HG03520 (cell line): ENCODE data around the gene OARD1.
A peak's percentile ranks its signal among the peaks of the same experiment; 100 is the strongest.

ENCODE experiments used
- ATAC-seq: cut with Tn5 transposase; IDR thresholded peaks from one replicate; pipeline ENCODE4 v1.9.1; 2021; ENCODE audit warnings: mild to moderate bottlenecking, moderate library complexity; ENCODE audit not compliant: unreplicated experiment

The OARD1 gene

DNA sequence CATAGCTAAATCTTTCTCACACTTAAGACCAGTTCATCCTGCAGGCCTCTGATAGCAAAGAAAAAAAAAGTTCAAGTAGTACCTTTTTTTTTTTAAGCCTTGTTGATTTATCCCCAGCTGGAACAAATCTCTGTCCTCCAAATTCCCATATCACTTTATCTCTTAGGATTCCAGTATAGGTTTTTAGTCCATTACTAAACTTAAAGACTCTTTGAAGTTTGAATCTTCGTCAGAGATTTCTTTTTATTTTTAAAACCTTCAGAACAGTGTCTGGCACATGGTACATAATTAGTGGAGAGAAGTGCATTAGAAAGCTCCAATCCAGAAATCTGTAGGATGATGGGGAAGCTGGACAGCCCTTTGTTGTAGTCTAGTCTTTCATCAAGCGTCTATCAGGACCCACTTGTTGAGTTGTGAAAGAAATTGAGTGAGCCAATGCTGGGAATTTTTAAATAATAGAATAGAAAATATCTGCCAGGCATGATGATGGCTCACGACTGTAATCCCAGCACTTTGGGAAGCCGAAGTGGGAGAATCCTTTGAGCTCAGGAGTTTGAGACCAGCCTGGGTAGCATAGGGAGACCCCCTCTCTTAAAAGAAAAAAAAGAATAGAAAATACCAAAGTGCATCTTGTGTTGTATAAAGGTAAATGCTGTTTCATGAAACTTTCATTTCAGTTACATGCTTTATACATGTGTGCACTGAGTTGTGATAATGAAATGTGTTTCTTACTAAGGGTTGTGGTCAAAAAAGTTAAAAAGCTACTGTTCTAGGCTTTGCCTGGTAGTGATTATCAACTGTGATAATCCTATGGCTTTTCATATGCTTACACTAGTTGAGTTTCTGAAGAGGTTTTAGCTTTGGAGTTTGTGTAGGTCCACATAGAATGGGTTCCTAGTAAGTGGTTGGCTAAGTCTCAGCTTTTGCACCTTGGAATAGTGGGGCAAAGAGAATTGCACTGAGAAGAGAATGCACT, 3.8 kb upstream of the OARD1 start:
- no peak for ATAC-seq

DNA sequence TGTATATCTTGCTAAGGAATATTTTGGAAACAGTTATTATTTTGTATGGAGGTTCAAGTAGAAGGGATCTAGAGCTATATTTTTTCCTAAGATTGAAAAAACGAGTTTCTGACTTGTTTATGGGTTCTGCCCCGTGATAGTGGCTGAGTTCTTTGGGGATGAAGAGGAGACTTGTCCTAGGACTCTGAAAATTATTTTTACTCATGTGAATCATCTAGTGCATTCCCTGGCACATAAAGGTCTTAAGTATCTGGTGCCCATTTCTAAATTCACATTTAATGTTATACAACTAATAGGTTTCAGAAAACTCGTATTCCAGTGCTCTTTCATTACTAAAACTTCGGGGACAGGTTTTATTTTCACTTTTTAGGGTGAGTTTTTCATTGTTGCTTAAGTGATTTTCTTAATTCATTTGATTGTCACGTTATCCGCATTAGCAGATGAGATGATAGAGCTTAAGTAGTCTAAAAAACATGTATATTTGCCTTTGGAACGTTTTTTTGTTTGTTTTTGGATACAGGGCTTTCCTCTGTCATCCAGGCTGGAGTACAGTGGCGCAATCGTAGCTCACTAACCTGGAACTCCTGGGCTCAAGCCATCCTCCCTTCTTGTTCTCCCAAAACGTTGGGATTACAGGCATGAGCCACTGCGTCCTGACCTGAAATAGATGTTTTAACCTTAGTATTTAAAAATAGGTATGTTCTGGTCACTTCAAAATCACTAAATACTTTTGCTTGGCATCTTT, 2.7 kb upstream of the OARD1 start:
- no peak for ATAC-seq

DNA sequence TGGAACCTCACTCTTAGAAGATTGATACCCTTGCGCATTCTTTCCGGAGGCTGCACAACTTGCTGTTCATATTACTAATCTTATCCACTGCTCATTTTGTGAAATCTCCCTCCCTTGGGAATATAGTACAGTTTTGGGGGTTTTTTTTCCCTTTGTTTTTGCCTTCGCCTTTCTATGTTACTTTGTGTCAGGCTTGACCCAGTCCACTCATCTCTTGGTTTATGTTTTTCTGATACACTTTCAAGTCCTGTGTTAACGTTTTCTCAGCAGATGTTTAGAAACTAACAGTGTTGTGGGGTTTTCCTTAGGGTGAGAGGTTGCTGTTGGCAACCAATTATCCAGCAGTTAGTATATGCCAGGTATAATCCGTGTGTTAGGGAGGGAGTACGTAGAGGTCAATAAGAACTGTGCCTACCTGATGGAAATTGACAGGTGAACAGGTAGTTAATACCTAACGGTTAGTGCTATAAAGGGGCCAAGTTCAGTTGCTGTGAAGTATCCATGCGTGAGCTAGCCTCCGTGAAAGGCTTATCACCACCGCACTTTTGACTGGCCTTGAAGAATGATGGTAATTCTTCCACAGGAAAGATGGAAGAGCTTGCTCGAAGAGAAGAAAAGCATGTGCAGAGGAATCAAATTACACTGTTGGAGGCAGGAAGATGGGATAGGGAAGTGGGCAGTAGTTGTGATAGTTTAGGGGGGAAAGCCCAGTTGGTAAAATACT, 2.0 kb upstream of the OARD1 start:
- ATAC-seq = no peak

DNA sequence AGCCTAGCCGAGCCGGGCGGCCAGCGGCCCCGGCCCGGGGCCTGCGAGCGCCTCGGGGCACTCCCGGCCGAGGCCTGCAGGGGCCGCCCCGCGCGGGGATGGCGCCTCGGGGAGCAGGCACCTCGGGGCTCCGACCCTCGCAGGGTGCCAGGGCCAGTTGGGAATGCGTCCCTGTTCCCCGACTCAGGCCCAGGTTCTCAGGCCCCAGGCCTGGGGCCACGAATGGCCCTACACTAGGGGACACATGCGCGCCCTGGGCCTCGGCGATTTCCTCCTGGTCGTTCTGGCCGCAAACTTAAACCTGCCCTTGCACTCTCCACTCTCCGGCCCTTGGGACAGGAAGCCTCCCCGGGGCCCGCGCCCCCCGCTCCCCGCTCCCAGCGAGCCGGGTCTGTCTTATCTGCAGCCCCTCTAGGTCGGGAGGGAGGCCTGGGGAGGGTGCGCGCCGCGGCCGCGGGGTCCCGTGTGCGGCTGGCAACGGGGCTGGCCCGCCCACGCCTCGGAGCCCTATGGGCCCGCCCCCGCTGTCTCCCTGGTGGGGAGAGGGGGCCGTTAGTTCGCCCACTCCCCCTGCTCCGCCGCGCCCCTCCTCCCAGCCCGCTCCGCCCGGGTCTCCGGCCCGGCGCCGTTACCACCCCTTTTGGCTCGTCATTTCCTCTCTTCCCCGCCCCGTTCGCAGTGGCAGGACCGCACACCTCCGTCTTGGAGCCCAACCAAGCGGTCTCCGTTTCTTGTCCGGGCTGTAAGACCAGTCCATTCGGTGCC, 1.2 kb upstream of the OARD1 start:
- ATAC-seq = peak; percentile 27

DNA sequence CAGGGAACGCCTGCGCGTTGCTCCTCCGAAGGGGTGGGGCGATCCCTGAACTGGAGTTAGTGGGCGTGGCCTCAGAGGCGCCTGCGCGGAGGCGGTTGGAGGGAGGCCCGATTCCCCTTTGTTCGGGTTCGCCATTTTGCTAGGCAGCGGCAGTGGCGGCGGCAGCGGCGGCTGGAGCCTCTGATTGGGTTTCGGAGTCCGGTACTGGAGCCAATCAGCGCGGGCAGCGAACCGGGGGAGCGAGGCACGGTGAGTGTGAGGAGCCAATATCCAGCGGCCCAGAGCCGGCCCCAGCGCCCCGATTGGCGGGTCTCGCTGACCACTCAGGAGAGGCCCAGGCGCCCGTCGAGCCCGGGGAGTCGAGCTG, 663 bp upstream of the OARD1 start, which contains the start of gene NFYA:
Gene NFYA (plus strand): TSS at position 139 of the 367 bp plus-strand sequence. CDS start 6,116 bp downstream, outside the sequence.
- peak; percentile 51 for ATAC-seq

DNA sequence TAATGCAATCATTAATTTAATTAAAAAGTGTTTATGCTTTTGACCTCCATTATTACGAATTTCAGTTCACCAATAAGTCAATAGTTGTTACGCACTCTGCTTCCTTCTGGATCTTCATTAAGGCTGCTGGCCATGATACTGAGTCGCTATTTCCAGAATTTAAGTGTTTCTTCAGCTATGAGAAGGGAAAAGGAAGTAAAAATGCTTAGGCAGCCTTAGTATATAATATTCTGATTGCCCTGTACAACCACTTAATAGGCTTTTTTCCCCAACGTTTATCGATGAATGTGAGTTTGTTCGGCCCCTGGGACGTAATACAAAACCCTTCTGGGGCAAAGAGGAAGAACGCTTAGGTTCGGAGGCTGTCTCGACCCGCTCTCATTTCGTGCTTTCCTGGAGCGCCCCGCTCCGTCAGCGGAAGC, 644 bp downstream of the OARD1 start:
- peak; percentile 11 for ATAC-seq

DNA sequence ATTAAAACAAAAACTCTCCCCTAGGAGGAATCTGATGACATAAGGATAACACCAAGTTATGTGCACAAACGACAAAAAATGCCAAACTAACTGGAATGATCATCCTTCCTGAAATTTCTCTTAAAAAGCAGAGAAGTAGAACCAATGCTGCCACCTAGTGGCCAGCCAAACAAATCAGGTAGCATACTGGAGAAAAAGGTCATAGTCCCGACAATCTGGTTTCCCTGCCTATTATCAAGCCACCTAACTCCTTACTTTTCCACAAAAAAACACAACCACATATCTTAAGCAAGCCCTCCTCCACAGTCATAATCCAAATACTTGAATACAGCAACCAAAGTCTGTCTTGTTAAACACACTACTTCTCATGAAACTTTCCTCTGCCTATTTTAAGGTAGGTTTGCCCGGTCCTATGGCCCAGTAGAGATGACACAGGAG, 5.3 kb downstream of the OARD1 start:
- no peak for ATAC-seq

DNA sequence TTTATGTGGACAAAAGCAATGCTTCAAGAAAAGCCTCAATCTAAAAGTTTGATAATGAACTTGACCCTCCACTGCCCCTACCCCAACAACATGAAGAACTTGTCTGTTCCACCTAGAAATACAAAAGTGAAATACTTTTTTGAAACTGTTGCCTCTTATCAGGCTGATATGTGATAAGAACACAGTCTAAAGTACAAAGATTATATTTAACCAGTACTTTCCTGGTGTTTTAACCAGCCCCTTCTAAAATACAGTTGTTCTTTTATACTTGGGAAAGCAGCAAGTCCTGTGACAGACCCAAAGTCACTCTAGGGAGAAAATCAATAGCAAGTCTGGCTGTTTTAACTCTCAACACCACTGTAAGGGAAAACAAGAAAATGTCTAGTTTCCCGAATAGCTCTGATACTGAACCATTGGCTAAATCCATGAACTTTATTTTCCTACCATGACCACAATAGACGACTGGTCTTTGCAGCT, 6.6 kb downstream of the OARD1 start:
- no peak for ATAC-seq

DNA sequence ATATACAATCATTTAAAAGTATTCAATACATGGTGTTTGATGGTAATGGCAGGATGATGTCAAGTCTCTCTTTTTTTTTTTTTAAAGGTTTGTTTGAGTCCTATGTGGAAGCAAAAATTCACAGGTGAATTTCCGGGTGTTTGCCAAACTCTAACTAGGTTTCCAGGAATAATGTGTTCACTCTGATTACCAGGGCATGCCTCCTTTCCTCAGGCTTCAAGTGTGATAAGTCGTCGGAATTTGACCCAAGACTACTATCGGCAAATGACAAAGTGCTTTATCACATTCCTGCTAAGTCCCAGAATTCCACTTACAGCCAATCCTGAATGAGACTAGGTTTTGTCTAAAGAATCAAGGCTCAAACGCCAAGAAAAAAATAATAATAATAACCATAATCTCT, 7.3 kb downstream of the OARD1 start:
- no peak for ATAC-seq

DNA sequence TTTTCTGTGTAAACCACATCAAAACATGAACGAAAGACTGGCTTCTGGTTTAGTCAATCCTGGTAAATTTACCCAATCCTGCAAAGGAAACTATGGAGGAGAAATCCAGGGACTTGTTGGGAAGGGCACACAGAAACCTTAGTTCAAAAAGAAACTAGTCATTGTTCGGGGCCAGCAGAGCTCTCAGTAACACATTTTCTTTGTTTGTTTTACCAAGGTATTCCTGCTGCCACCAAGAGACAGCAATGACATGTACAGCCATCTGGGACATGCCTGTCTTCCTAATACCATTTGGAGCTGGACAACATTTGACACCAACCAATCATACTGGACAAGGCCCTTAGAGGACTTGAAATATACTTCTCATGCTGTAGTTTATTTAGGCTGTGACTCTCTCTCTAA, 8.3 kb downstream of the OARD1 start:
- no peak for ATAC-seq

DNA sequence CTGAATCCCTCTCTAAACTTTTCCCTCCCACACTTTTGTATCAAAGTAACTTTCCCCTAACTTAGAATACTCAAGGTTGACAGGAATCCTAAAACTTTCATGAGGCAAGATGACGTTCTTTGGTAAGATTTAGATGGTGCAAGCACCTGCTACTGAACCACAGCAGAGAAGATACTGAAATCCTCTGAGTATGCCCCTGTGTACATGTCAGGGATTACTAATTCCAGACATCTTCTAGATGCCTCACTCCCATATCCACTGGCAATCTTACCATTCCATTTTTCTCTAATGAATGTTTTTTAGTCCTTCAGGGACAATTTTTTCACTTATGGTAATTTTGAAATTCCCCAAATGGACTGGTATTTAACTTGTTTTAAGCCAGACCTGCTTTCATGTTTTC, 10.1 kb downstream of the OARD1 start:
- no peak for ATAC-seq

DNA sequence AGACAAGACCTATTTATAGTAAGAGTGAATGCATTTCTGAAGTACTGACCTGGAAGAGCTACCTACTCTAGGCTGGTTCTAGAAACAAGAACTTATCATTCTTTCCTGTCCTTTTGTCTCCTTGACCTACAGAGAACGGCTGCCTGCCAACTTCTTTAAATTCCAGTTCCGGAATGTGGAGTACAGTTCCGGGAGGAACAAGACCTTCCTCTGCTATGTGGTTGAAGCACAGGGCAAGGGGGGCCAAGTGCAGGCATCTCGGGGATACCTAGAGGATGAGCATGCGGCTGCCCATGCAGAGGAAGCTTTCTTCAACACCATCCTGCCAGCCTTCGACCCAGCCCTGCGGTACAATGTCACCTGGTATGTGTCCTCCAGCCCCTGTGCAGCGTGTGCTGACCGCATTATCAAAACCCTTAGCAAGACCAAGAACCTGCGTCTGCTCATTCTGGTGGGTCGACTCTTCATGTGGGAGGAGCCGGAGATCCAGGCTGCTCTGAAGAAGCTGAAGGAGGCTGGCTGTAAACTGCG, 10.9 kb downstream of the OARD1 start:
- no peak for ATAC-seq

DNA sequence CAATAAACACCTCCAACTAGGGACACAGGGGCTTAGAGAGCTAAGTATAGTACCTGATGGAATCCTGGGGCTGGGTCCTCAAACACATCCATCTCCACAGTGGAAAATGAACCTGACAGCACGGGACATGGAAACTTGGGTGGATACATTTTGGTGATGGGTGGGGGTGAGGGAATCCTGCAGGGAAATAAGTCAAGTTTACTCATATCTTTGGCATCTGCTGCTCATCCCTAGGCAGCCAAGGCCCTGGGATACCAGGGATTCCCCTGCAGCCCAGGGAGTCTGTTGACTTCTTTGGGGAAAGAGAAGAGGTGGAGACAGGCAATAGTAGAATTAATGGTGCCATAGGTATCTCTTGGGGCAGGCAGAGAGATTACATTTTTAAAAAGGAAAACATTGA, 12.6 kb downstream of the OARD1 start:
- no peak for ATAC-seq

DNA sequence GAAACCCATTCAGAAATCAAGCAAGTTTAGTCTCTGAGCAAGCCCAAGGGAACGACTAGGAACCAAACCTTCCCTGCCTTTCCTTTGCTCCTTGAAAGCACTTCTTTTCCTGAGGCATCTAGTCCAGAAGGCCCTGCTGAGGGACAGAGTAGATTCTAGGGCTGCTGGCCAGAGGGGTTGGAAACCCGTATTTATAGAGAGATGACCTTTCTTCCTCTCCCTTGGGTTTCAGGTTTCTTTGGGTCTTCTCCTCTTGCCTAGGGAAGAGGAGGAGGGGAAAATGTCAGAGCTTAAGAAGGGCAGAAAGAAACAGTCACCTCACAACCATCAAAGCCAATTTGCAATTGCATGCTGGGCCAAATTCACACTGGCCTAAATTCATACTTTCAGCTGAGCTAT, 13.4 kb downstream of the OARD1 start:
- ATAC-seq = no peak

DNA sequence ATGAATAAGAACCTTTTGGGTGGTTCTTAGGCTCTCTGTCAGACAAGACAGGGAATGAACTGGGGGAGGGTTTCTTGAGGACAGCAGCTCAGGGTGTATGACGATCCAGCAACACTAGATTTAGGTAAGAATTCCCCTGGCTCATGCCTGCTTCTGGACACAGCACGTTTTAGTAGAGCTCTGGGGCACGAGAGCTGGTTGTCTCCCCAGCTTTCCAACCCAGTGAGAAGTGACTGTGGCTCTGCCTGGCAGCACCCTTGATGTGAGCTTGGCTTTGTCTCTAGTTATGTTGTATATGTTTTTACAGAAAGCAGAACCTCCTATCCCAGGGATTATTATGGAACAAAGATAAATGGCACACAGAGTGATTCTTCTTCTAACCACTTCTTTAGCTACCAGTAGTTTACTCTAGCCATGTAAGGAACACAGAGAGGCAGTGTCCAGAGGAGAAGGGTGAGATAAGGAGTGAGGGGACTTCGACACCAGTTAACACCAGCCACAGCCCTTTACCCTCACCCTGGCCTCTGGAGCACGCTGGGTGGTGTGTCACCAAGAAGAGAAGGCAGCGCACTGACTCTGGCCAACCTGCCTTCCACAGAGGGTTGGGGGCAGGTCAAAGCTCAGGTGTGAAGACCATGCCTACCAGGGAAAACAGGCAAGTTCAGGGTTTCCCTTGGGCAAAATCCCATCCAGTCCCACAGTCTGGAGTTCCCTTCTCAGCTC, 15.2 kb downstream of the OARD1 start:
- no peak for ATAC-seq

DNA sequence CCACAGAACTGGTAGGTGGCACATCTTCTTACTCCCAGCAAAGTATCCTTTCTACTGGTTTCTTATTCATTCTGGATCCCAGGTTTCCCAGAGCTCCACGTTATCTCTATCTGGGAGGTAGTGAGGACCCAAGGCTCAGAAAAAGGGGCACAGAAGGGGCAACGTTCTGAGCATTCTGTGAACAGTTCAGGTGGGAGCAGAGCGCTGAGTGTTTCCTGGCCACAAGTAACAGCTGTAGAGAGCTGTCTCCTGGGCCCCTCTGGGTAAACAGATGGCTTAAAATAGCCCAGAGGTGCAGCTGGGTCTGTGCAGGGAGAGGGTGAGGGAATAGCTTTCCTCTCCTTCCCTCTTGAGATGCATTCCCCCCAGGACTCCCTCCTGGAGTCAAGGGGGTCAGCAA, 17.0 kb downstream of the OARD1 start:
- ATAC-seq = no peak

DNA sequence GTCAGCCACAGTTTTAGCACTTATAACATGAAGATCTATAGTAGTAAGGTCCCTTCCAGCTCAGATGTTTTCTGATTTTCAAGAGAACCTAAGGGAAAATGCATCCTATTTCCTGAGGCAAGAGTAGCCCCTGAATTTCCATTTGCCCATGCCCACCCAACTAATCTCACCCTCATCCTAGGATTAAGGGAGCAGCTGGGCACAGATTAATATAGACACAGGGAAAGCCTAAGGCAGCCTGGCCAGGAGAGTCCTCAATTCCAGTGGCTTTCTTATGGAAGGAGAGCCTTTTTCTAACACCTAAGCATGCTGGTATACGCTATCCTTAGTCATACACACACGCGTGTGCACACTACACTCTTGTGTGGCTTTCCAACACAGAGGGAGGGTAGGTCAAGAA, 17.6 kb downstream of the OARD1 start:
- no peak for ATAC-seq

DNA sequence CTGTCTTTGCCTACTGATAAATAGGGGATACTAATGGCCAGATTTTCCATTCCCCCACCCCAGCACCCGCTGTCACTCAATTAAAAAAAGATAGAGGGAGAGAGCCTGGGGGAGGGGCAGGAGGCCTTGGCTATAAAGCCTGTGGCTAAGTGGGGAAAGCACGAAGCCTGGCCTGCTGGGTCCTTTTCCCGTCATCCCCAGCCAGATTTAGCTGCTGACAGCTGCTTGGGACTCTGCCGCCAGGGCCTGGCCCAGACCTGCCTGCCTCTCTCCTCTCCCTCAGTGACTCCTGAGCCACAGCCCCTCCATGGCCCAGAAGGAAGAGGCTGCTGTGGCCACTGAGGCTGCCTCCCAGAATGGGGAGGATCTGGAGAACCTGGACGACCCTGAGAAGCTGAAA, 19.1 kb downstream of the OARD1 start, which contains the start of gene APOBEC2:
Gene APOBEC2 (plus strand): TSS at position 162 of the 400 bp plus-strand sequence. CDS start 146 bp downstream, at position 308.
- ATAC-seq = no peak

DNA sequence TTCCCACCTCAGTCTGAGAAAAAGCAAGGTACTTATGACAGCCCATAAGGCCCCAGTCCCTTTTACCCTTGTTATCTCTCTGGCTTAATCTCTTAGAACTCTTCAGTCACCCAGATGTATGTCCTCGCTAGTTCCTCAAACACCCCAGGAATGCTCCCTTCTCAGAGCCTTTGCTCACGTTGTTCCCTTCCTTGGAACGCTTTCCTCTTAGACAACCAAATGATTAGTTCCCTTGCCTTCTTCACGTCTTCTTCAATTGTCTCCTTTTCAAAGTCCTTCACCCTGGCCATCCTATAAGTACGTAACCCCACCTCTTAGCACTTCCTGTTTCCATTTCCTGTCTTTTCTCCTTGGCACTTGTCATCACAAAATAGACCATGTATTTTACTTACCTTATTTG, 20.3 kb downstream of the OARD1 start:
- no peak for ATAC-seq
